Right lobe of liver (tissue), 4 donors: ENCODE results near the gene ELOVL5.

Experiments
- CTCF ChIP-seq, 4 donors: fragments of 200-600 bp in 3 of 4; fragments of 450-650 bp in 1 of 4; IDR thresholded peaks; one replicate each; pipeline versions ENCODE4 v1.5.1 to v1.8.0; 2016 to 2022; ENCODE audit warnings: antibody characterized with exemption in 4 of 4, mild to moderate bottlenecking in 2 of 4
- POLR2A ChIP-seq: fragments of 450-650 bp; IDR thresholded peaks from one replicate; pipeline ENCODE4 v1.6.1; 2017; ENCODE audit warnings: antibody characterized with exemption, mild to moderate bottlenecking
- donor health status: DM: no; HTN: no; CAD: no.
- donor health status: DM: no; HTN: no; CAD: no.
- donor health status: DM: no; HTN: yes; CAD: no.

DNA sequence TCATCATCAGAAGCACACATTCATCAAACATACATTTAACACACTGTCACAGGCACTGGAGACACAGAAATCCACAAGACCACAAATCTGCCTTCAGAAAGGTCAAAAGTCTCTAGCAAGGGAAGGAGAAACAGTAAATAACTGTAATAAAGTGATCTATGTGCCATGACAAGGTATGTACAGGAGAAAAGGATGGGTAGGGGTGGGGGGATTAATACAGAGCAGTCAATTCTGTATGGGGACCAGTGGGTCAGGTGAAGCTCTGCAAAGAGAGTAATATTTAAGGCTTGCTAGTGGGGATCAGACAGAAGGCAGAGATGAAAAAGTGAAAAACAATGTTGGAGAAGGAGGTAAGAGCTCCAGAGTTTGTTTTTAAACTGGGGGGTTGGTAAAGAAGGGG lies 32.6 kb downstream of the ELOVL5 start:
- TF ChIP-seq CTCF (IDR thresholded peaks at IDR 0.05) (no peak), POLR2A (no peak)
